SHP77 (cell line): ENCODE results near the gene CXCL1.

ENCODE experiments used
- DNase-seq, 2 experiments: peaks; one replicate each; lab custom pipeline; 2025; lab: John Stamatoyannopoulos, UW

CXCL1 gene

GRCh38 chr4:73918058-73918457 lies 48.9 kb downstream of the CXCL1 start:
- no peak for DNase-seq

GRCh38 chr4:73919691-73920090 lies 50.5 kb downstream of the CXCL1 start:
- no peak for DNase-seq
